Stimulated activated naive CD8-positive, alpha-beta T cell treated with anti-CD3 and anti-CD28 coated beads, Interleukin-15, Interleukin-2, amounts not matched to agents 100 ng/mL and 50 ng/mL, for 24 hours (primary cell): ENCODE results near the gene SLC5A11.
A peak's percentile ranks its signal among the peaks of the same experiment; 100 is the strongest.
"Not testable (repeated sequence)": the region's sequence is repeated elsewhere in the genome, so short reads cannot be mapped to it uniquely, and the experiment has no call there.

Experiments
- H3K27ac Mint-ChIP-seq: one replicate; pipeline ENCODE4 v1.8.0; 2021; ENCODE audit warnings: mild to moderate bottlenecking, mixed read lengths
- H3K27me3 Mint-ChIP-seq: one replicate; pipeline ENCODE4 v1.8.0; 2021; ENCODE audit warnings: mixed read lengths
- H3K36me3 Mint-ChIP-seq: one replicate; pipeline ENCODE4 v1.8.0; 2021; ENCODE audit warnings: low read depth, mixed read lengths
- H3K4me1 Mint-ChIP-seq: one replicate; pipeline ENCODE4 v1.8.0; 2021; ENCODE audit warnings: low read depth, mixed read lengths
- H3K4me3 Mint-ChIP-seq: one replicate; pipeline ENCODE4 v1.8.0; 2021; ENCODE audit warnings: mild to moderate bottlenecking, mixed read lengths
- H3K9me3 Mint-ChIP-seq: one replicate; pipeline ENCODE4 v1.8.0; 2021; ENCODE audit warnings: mixed read lengths

Gene SLC5A11

GRCh38 chr16:24825696-24826095, 20.1 kb upstream of the SLC5A11 start:
- no peaks in the 10 kb centered on the region for H3K9me3 Mint-ChIP-seq
- peaks cover 3% of the 10 kb centered on the region for H3K4me1 Mint-ChIP-seq
- H3K4me3 Mint-ChIP-seq, result no peak overlapping the region
- H3K27ac Mint-ChIP-seq, result no peak overlapping the region
- H3K36me3 Mint-ChIP-seq, result peaks cover 49% of the 10 kb centered on the region
- no peaks in the 10 kb centered on the region for H3K27me3 Mint-ChIP-seq

- peaks cover 3% of the 10 kb centered on the region for H3K4me1 Mint-ChIP-seq
- peaks cover 49% of the 10 kb centered on the region for H3K36me3 Mint-ChIP-seq
- no peaks in the 10 kb centered on the region for H3K27me3 Mint-ChIP-seq
- no peak overlapping the region for H3K4me3 Mint-ChIP-seq
- no peaks in the 10 kb centered on the region for H3K9me3 Mint-ChIP-seq
- H3K27ac Mint-ChIP-seq, result peak overlapping the region; percentile 15
These were observed 19.6 kb upstream of the SLC5A11 start for GRCh38 chr16:24826096-24826690.

- Mint-ChIP-seq H3K27ac (no peak overlapping the region), H3K27me3 (no peaks in the 10 kb centered on the region), H3K9me3 (no peaks in the 10 kb centered on the region), H3K36me3 (peaks cover 47% of the 10 kb centered on the region), H3K4me1 (no peaks in the 10 kb centered on the region), H3K4me3 (no peak overlapping the region)
These were observed 18.8 kb upstream of the SLC5A11 start for GRCh38 chr16:24826817-24827566.

- peaks cover 30% of the 10 kb centered on the region for H3K36me3 Mint-ChIP-seq
- H3K4me3 Mint-ChIP-seq, result no peak overlapping the region
- H3K9me3 Mint-ChIP-seq, result no peaks in the 10 kb centered on the region
- H3K27ac Mint-ChIP-seq, result no peak overlapping the region
- H3K4me1 Mint-ChIP-seq, result no peaks in the 10 kb centered on the region
- no peaks in the 10 kb centered on the region for H3K27me3 Mint-ChIP-seq
These were observed 16.6 kb upstream of the SLC5A11 start for GRCh38 chr16:24829153-24829552.

- Mint-ChIP-seq H3K27me3 (no peaks in the 10 kb centered on the region), H3K36me3 (peaks cover 23% of the 10 kb centered on the region), H3K4me3 (no peak overlapping the region), H3K27ac (no peak overlapping the region), H3K4me1 (no peaks in the 10 kb centered on the region), H3K9me3 (no peaks in the 10 kb centered on the region)
These were observed 12.4 kb upstream of the SLC5A11 start for GRCh38 chr16:24833352-24833751.

GRCh38 chr16:24834459-24835335, 11.1 kb upstream of the SLC5A11 start:
- no peaks in the 10 kb centered on the region for H3K4me1 Mint-ChIP-seq
- H3K27me3 Mint-ChIP-seq, result no peaks in the 10 kb centered on the region
- no peak overlapping the region for H3K4me3 Mint-ChIP-seq
- H3K36me3 Mint-ChIP-seq, result peaks cover 23% of the 10 kb centered on the region
- H3K27ac Mint-ChIP-seq, result no peak overlapping the region
- H3K9me3 Mint-ChIP-seq, result no peaks in the 10 kb centered on the region

- Mint-ChIP-seq H3K27me3 (no peaks in the 10 kb centered on the region), H3K4me3 (no peak overlapping the region), H3K9me3 (no peaks in the 10 kb centered on the region), H3K27ac (no peak overlapping the region), H3K36me3 (peaks cover 22% of the 10 kb centered on the region), H3K4me1 (no peaks in the 10 kb centered on the region)
These were observed 8.9 kb upstream of the SLC5A11 start for GRCh38 chr16:24836836-24837235.

GRCh38 chr16:24837969-24838368, 7.8 kb upstream of the SLC5A11 start:
- no peak overlapping the region for H3K27ac Mint-ChIP-seq

GRCh38 chr16:24838554-24839266, 7.1 kb upstream of the SLC5A11 start:
- no peaks in the 10 kb centered on the region for H3K9me3 Mint-ChIP-seq
- H3K27me3 Mint-ChIP-seq, result no peaks in the 10 kb centered on the region
- no peaks in the 10 kb centered on the region for H3K4me1 Mint-ChIP-seq
- no peak overlapping the region for H3K27ac Mint-ChIP-seq
- H3K36me3 Mint-ChIP-seq, result peaks cover 16% of the 10 kb centered on the region
- H3K4me3 Mint-ChIP-seq, result no peak overlapping the region

More at GRCh38 chr16:24837969-24838368, 7.8 kb upstream of the SLC5A11 start:
- Mint-ChIP-seq H3K36me3 (peaks cover 16% of the 10 kb centered on the region), H3K27me3 (no peaks in the 10 kb centered on the region), H3K9me3 (no peaks in the 10 kb centered on the region), H3K4me1 (no peaks in the 10 kb centered on the region), H3K4me3 (no peak overlapping the region)

GRCh38 chr16:24839347-24839972, 6.3 kb upstream of the SLC5A11 start:
- Mint-ChIP-seq H3K36me3 (peaks cover 16% of the 10 kb centered on the region), H3K27ac (no peak overlapping the region), H3K4me1 (no peaks in the 10 kb centered on the region), H3K9me3 (no peaks in the 10 kb centered on the region), H3K27me3 (no peaks in the 10 kb centered on the region), H3K4me3 (no peak overlapping the region)

GRCh38 chr16:24841291-24841690, 4.5 kb upstream of the SLC5A11 start:
- no peaks in the 10 kb centered on the region for H3K27me3 Mint-ChIP-seq
- peaks cover 6% of the 10 kb centered on the region for H3K36me3 Mint-ChIP-seq
- no peaks in the 10 kb centered on the region for H3K4me1 Mint-ChIP-seq

GRCh38 chr16:24844101-24845030, 1.4 kb upstream of the SLC5A11 start:
- no peaks in the 10 kb centered on the region for H3K27me3 Mint-ChIP-seq
- H3K27ac Mint-ChIP-seq, result no peak overlapping the region
- no peak overlapping the region for H3K4me3 Mint-ChIP-seq
- H3K36me3 Mint-ChIP-seq, result no peaks in the 10 kb centered on the region
- no peaks in the 10 kb centered on the region for H3K4me1 Mint-ChIP-seq
- no peaks in the 10 kb centered on the region for H3K9me3 Mint-ChIP-seq

More at GRCh38 chr16:24841291-24841690, 4.5 kb upstream of the SLC5A11 start:
- no peak overlapping the region for H3K4me3 Mint-ChIP-seq
- no peaks in the 10 kb centered on the region for H3K9me3 Mint-ChIP-seq
- no peak overlapping the region for H3K27ac Mint-ChIP-seq

- H3K4me3 Mint-ChIP-seq, H3K9me3 Mint-ChIP-seq, H3K27ac Mint-ChIP-seq, H3K27me3 Mint-ChIP-seq, H3K36me3 Mint-ChIP-seq, H3K4me1 Mint-ChIP-seq: not testable (repeated sequence)
These were observed 765 bp upstream of the SLC5A11 start for GRCh38 chr16:24845031-24845365.
